DOHH2 (cell line): Measurements from ENCODE around the gene DPYSL5.

ENCODE experiments used
- H3F3A ChIP-seq: fragments of 200-600 bp; sonication (generic), shearing (Covaris generic); 2 replicates; pipeline ENCODE4 v1.6.0; 2016; ENCODE audit warnings: antibody characterized with exemption, mild to moderate bottlenecking; ENCODE audit not compliant: control insufficient read depth, insufficient read depth
- H3K27ac ChIP-seq: fragments of 200-600 bp; sonication (generic); 2 replicates; pipeline ENCODE4 v1.5.1; 2014; ENCODE audit warnings: low read depth, mild to moderate bottlenecking, low read length, moderate library complexity
- H3K27me3 ChIP-seq: fragments of 200-600 bp; sonication (generic); 2 replicates; pipeline ENCODE4 v1.6.1; 2014; ENCODE audit warnings: mild to moderate bottlenecking, low read length, mixed read lengths; ENCODE audit not compliant: control insufficient read depth
- H3K36me3 ChIP-seq: fragments of 200-600 bp; sonication (generic); 2 replicates; pipeline ENCODE4 v1.6.1; 2014; ENCODE audit warnings: mild to moderate bottlenecking, low read length, moderate library complexity, mixed read lengths; ENCODE audit not compliant: control insufficient read depth
- H3K4me1 ChIP-seq: fragments of 200-600 bp; sonication (generic); 2 replicates; pipeline ENCODE4 v1.6.1; 2014; ENCODE audit warnings: mild to moderate bottlenecking, low read length, mixed read lengths; ENCODE audit not compliant: control insufficient read depth
- H3K4me2 ChIP-seq: fragments of 200-600 bp; sonication (generic); 2 replicates; pipeline ENCODE4 v1.6.0; 2014; ENCODE audit warnings: mild to moderate bottlenecking, low read length, moderate library complexity
- H3K4me3 ChIP-seq: fragments of 200-600 bp; sonication (generic); 2 replicates; pipeline ENCODE4 v1.5.1; 2014; ENCODE audit warnings: mild to moderate bottlenecking, low read length, mixed read lengths
- H3K79me2 ChIP-seq: fragments of 200-600 bp; sonication (generic); 2 replicates; pipeline ENCODE4 v1.6.1; 2014; ENCODE audit warnings: mild to moderate bottlenecking, low read length, mixed read lengths; ENCODE audit not compliant: control insufficient read depth
- H3K9me2 ChIP-seq: fragments of 200-600 bp; sonication (generic); replicated peaks from 2 replicates; pipeline ENCODE4 v1.6.1; 2014; ENCODE audit warnings: mild to moderate bottlenecking, low read length, mixed read lengths; ENCODE audit not compliant: control insufficient read depth
- H3K9me3 ChIP-seq: fragments of 200-600 bp; sonication (generic); 2 replicates; pipeline ENCODE4 v1.6.1; 2014; ENCODE audit warnings: antibody characterized with exemption, low read length, mixed read lengths; ENCODE audit not compliant: control insufficient read depth, insufficient read depth
- H4K20me1 ChIP-seq: fragments of 200-600 bp; sonication (generic); 2 replicates; pipeline ENCODE4 v1.6.0; 2014; ENCODE audit warnings: low read depth, mild to moderate bottlenecking, antibody characterized with exemption, low read length, moderate library complexity; ENCODE audit not compliant: control insufficient read depth, insufficient read depth
- CTCF ChIP-seq: fragments of 200-600 bp; sonication (generic); IDR thresholded peaks from one replicate; pipeline ENCODE4 v1.5.1; 2014; ENCODE audit warnings: antibody characterized with exemption, mild to moderate bottlenecking, low read depth, low read length; ENCODE audit not compliant: poor library complexity, severe bottlenecking
- EZH2phosphoT487 ChIP-seq: fragments of 200-600 bp; sonication (generic); IDR thresholded peaks from 2 replicates; pipeline ENCODE4 v1.6.1; 2017; ENCODE audit warnings: borderline replicate concordance, mild to moderate bottlenecking, antibody characterized with exemption, low read length, moderate library complexity, mixed read lengths

DPYSL5 gene

DNA sequence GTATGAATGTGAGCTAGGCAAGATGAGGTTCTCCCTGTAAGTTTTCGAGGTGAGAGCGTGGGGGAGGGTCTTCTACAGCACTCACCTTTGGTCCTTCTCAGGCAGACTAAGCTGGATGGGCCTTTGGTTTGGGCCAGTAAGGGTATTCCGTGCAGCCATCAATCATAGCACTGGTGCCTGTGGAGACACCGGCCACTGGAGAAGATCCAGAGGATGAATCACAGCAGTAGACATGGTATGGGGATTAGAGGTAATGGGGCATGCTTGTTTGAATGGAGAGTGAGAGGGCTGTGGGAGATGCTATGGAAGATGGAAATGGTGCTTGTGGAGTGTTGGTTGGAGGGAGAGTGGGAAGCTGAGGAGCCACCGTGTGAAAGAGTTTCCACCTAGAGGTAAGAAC, 138.6 kb downstream of the DPYSL5 start:
- H3K4me3 ChIP-seq: no peak overlapping the region
- H4K20me1 ChIP-seq: no peaks in the 10 kb centered on the region
- TF ChIP-seq CTCF: no peak
- TF ChIP-seq EZH2phosphoT487: no peak

GRCh38 chr2:26988058-26988860, 140.3 kb downstream of the DPYSL5 start:
- Histone ChIP-seq H4K20me1 (no peaks in the 10 kb centered on the region), H3K36me3 (no peaks in the 10 kb centered on the region), H3K9me3 (no peaks in the 10 kb centered on the region), H3K27ac (no peak overlapping the region), H3K4me1 (no peaks in the 10 kb centered on the region), H3K4me3 (no peak overlapping the region), H3K9me2 (no peaks in the 10 kb centered on the region), H3F3A (no peaks in the 10 kb centered on the region), H3K4me2 (no peak overlapping the region), H3K79me2 (no peaks in the 10 kb centered on the region), H3K27me3 (peaks cover 53% of the 10 kb centered on the region)
- TF ChIP-seq CTCF (no peak), EZH2phosphoT487 (no peak)

More for the DNA sequence above, 138.6 kb downstream of the DPYSL5 start:
- H3K4me2 ChIP-seq: no peak overlapping the region
- H3K27me3 ChIP-seq: peaks cover 48% of the 10 kb centered on the region
- no peaks in the 10 kb centered on the region for H3K36me3 ChIP-seq
- no peaks in the 10 kb centered on the region for H3K9me2 ChIP-seq
- no peaks in the 10 kb centered on the region for H3K79me2 ChIP-seq
- H3F3A ChIP-seq: no peaks in the 10 kb centered on the region
- H3K4me1 ChIP-seq: no peaks in the 10 kb centered on the region
- H3K27ac ChIP-seq: no peak overlapping the region
- no peaks in the 10 kb centered on the region for H3K9me3 ChIP-seq

GRCh38 chr2:26989156-26989555, 141.2 kb downstream of the DPYSL5 start:
- no peak overlapping the region for H3K27ac ChIP-seq
- H3K36me3 ChIP-seq: no peaks in the 10 kb centered on the region
- no peaks in the 10 kb centered on the region for H3K79me2 ChIP-seq
- no peaks in the 10 kb centered on the region for H4K20me1 ChIP-seq
- H3K9me3 ChIP-seq: no peaks in the 10 kb centered on the region
- H3K27me3 ChIP-seq: peaks cover 62% of the 10 kb centered on the region
- H3K4me3 ChIP-seq: no peak overlapping the region
- no peaks in the 10 kb centered on the region for H3K4me1 ChIP-seq
- no peaks in the 10 kb centered on the region for H3F3A ChIP-seq
- H3K9me2 ChIP-seq: no peaks in the 10 kb centered on the region
- no peak for TF ChIP-seq CTCF
- TF ChIP-seq EZH2phosphoT487: no peak
- no peak overlapping the region for H3K4me2 ChIP-seq
